HG03575 (cell line): Measurements from ENCODE around the gene RNF150.

Source experiments
- ATAC-seq: cut with Tn5 transposase; IDR thresholded peaks from one replicate; pipeline ENCODE4 v1.9.1; 2021; ENCODE audit not compliant: unreplicated experiment, insufficient number of reproducible peaks, low FRiP score; ENCODE audit errors: extremely low read depth

RNF150 gene

GRCh38 chr4:140888054-140888453 lies 245.2 kb downstream of the RNF150 start:
- ATAC-seq = no peak

- no peak for ATAC-seq
Observed at GRCh38 chr4:140887467-140887866, 245.8 kb downstream of the RNF150 start.

- ATAC-seq = peak; percentile 71
Observed at GRCh38 chr4:140884431-140885058, 248.7 kb downstream of the RNF150 start.

- no peak for ATAC-seq
Observed at GRCh38 chr4:140877781-140878180, 255.5 kb downstream of the RNF150 start.

GRCh38 chr4:140876615-140877364 lies 256.5 kb downstream of the RNF150 start:
- ATAC-seq = no peak

GRCh38 chr4:140875746-140876452 lies 257.4 kb downstream of the RNF150 start:
- ATAC-seq = no peak

GRCh38 chr4:140874056-140874455 lies 259.2 kb downstream of the RNF150 start:
- ATAC-seq = no peak

GRCh38 chr4:140871368-140871767 lies 261.9 kb downstream of the RNF150 start:
- ATAC-seq = no peak

- no peak for ATAC-seq
Observed at GRCh38 chr4:140870427-140870826, 262.8 kb downstream of the RNF150 start.

- no peak for ATAC-seq
Observed at GRCh38 chr4:140869446-140869845, 263.8 kb downstream of the RNF150 start.

GRCh38 chr4:140867356-140867755 lies 265.9 kb downstream of the RNF150 start:
- ATAC-seq = no peak

GRCh38 chr4:140866492-140867005 lies 266.7 kb downstream of the RNF150 start:
- ATAC-seq = no peak

GRCh38 chr4:140865253-140866217 lies 267.7 kb downstream of the RNF150 start:
- no peak for ATAC-seq

- no peak for ATAC-seq
Observed at GRCh38 chr4:140863197-140863596, 270.1 kb downstream of the RNF150 start.

- no peak for ATAC-seq
Observed at GRCh38 chr4:140862177-140862442, 271.2 kb downstream of the RNF150 start.

- no peak for ATAC-seq
Observed at GRCh38 chr4:140861359-140862176, 271.7 kb downstream of the RNF150 start.

GRCh38 chr4:140858897-140859296 lies 274.4 kb downstream of the RNF150 start:
- ATAC-seq = no peak

- no peak for ATAC-seq
Observed at GRCh38 chr4:140857111-140857510, 276.2 kb downstream of the RNF150 start.
